IMR-90 (cell line): ENCODE data around the gene PDGFA. TPM values are rescaled to one million over a fixed set of nuclear protein-coding genes. Genes with fewer than 3 reads are reported as not detected.

Source experiments
- ATAC-seq: fragments of 200-7000 bp; cut with Tn5 transposase; 2 replicates; pipeline ENCODE4 v1.9.1; 2020; ENCODE audit warnings: low read depth, mild to moderate bottlenecking, moderate library complexity
- BruUV-seq: library from RNA; stranded (reverse); fragments of 400-500 nt; replicated peaks from 2 replicates; lab custom pipeline; 2021; lab: Mats Ljungman, UMichigan
- CTCF ChIA-PET: fragments of 300-600 bp; formaldehyde crosslinking; extraction: SDS; loops from one replicate; lab custom pipeline; 2021; ENCODE audit warnings: antibody characterized with exemption; lab: Yijun Ruan, JAX
- POLR2A ChIA-PET: fragments of 300-600 bp; sonication (Branson Sonifier 250); formaldehyde crosslinking; loops from one replicate; lab custom pipeline; 2022; ENCODE audit warnings: antibody characterized with exemption; ENCODE audit not compliant: unreplicated experiment; lab: Charles Lee
- DNase-seq: peaks from one replicate; pipeline ENCODE4 v3.0.0; 2013
- H2AFZ ChIP-seq: replicated peaks from 2 replicates; pipeline ENCODE3; 2013; ENCODE audit warnings: low read length, mild to moderate bottlenecking; ENCODE audit not compliant: poor library complexity
- H2AK5ac ChIP-seq: 2 replicates; pipeline ENCODE4 v1.6.1; 2013; ENCODE audit warnings: low read depth, low read length, inconsistent platforms
- H2AK9ac ChIP-seq: replicated peaks from 2 replicates; pipeline ENCODE3; 2013; ENCODE audit warnings: mild to moderate bottlenecking, low read depth, low read length, moderate library complexity; ENCODE audit not compliant: poor library complexity
- H2BK120ac ChIP-seq: 2 replicates; pipeline ENCODE4 v1.6.1; 2013; ENCODE audit warnings: low read depth, low read length, inconsistent platforms
- H2BK15ac ChIP-seq: 3 replicates; pipeline ENCODE4 v1.6.1; 2013; ENCODE audit warnings: low read depth, low read length, inconsistent platforms
- H2BK20ac ChIP-seq: 2 replicates; pipeline ENCODE4 v1.6.1; 2013; ENCODE audit warnings: low read depth, mild to moderate bottlenecking, inconsistent platforms, low read length, moderate library complexity
- H2BK5ac ChIP-seq: 2 replicates; pipeline ENCODE4 v1.6.1; 2013; ENCODE audit warnings: mild to moderate bottlenecking, low read depth, low read length, inconsistent platforms; ENCODE audit not compliant: poor library complexity, severe bottlenecking
- H3K14ac ChIP-seq: replicated peaks from 2 replicates; pipeline ENCODE4 v1.6.1; 2013; ENCODE audit warnings: low read depth, low read length, inconsistent platforms
- H3K18ac ChIP-seq: 2 replicates; pipeline ENCODE4 v1.6.1; 2013; ENCODE audit warnings: low read depth, low read length, control low read depth
- H3K23ac ChIP-seq: 2 replicates; pipeline ENCODE4 v1.6.1; 2013; ENCODE audit warnings: low read depth, low read length, inconsistent platforms
- H3K27ac ChIP-seq: 2 replicates; pipeline ENCODE4 v1.5.1; 2013; ENCODE audit warnings: mild to moderate bottlenecking, control low read depth, low read length; ENCODE audit not compliant: insufficient read depth
- H3K27me3 ChIP-seq: 2 replicates; pipeline ENCODE4 v1.6.1; 2013; ENCODE audit warnings: low read length; ENCODE audit not compliant: control insufficient read depth, insufficient read depth
- H3K36me3 ChIP-seq: 2 replicates; pipeline ENCODE4 v1.6.1; 2013; ENCODE audit warnings: low read length, mixed read lengths; ENCODE audit not compliant: control insufficient read depth, insufficient read depth
- H3K4ac ChIP-seq: 2 replicates; pipeline ENCODE4 v1.6.1; 2013; ENCODE audit warnings: low read depth, low read length, inconsistent platforms
- H3K4me1 ChIP-seq: 2 replicates; pipeline ENCODE4 v1.6.1; 2013; ENCODE audit warnings: low read length, mixed read lengths; ENCODE audit not compliant: control insufficient read depth, insufficient read depth
- H3K4me2 ChIP-seq: 2 replicates; pipeline ENCODE4 v1.6.1; 2013; ENCODE audit warnings: low read depth, mild to moderate bottlenecking, control low read depth, low read length, moderate library complexity
- H3K4me3 ChIP-seq: 2 replicates; pipeline ENCODE4 v1.5.1; 2013; ENCODE audit warnings: low read depth, mild to moderate bottlenecking, control low read depth, low read length, moderate library complexity; ENCODE audit not compliant: insufficient read depth
- H3K56ac ChIP-seq: 2 replicates; pipeline ENCODE4 v1.6.1; 2013; ENCODE audit warnings: low read length, inconsistent platforms; ENCODE audit not compliant: insufficient read depth; ENCODE audit errors: extremely low read depth
- H3K79me1 ChIP-seq, 2 experiments: 2 replicates each; pipeline ENCODE4 v1.6.1; 2013; ENCODE audit warnings: low read length in 2 of 2, inconsistent platforms in 1 of 2, low read depth in 1 of 2
- H3K9ac ChIP-seq: 2 replicates; pipeline ENCODE4 v1.6.1; 2013; ENCODE audit warnings: low read depth, low read length, control low read depth
- H3K9me1 ChIP-seq: 2 replicates; pipeline ENCODE4 v1.6.1; 2013; ENCODE audit warnings: low read length, inconsistent platforms; ENCODE audit not compliant: insufficient read depth
- H3K9me3 ChIP-seq: 2 replicates; pipeline ENCODE4 v1.6.1; 2013; ENCODE audit warnings: low read length; ENCODE audit not compliant: control insufficient read depth, insufficient read depth
- H4K20me1 ChIP-seq: 2 replicates; pipeline ENCODE4 v1.6.1; 2013; ENCODE audit warnings: low read length, inconsistent platforms; ENCODE audit not compliant: insufficient read depth
- H4K5ac ChIP-seq: 2 replicates; pipeline ENCODE4 v1.6.1; 2013; ENCODE audit warnings: mild to moderate bottlenecking, low read depth, low read length, control low read depth
- H4K8ac ChIP-seq, 2 experiments: 2 replicates each; pipeline ENCODE4 v1.6.1; 2013; ENCODE audit warnings: low read depth in 2 of 2, low read length in 2 of 2, control low read depth in 1 of 2, inconsistent platforms in 1 of 2
- H4K91ac ChIP-seq: 2 replicates; pipeline ENCODE4 v1.6.1; 2013; ENCODE audit warnings: low read depth, low read length, inconsistent platforms; ENCODE audit not compliant: insufficient read depth
- BHLHE40 ChIP-seq: fragments of 150-350 bp; IDR thresholded peaks from 2 replicates; pipeline ENCODE4 v1.6.1; 2016; ENCODE audit warnings: mild to moderate bottlenecking, low read depth, low read length
- WGBS, 2 experiments: methylation state at CpG; one replicate each; pipeline versions ENCODE4 v1.1.5 to v1.1.7; 2013; ENCODE audit warnings: missing lambda C conversion rate in 2 of 2; ENCODE audit not compliant: insufficient read length in 1 of 2; ENCODE audit errors: extremely low coverage in 2 of 2; 5-methylcytosine and 5-hydroxymethylcytosine counted together
- dilution Hi-C: fragments of 300-500 bp; cut with HindIII; formaldehyde crosslinking; loops from one replicate; pipeline ENCODE4 v1.14.3; 2018; ENCODE audit warnings: low sequenced_read_pairs; ENCODE audit not compliant: unreplicated experiment
- in situ Hi-C: fragments of 300-500 bp; cut with MboI; formaldehyde crosslinking; loops from 3 replicates; pipeline ENCODE4 v1.14.3; 2019; ENCODE audit warnings: low sequenced_read_pairs, inconsistent platforms, mixed read lengths
- intact Hi-C: fragments of 100-400 bp; cut with micrococcal nuclease; formaldehyde crosslinking; loops from 2 replicates; pipeline ENCODE4 v1.10.0; 2022
- polyA plus RNA-seq, 3 experiments: library from polyadenylated mRNA; depleted of rRNA; stranded (reverse); fragments of >200 nt; gene quantifications; 2 replicates each; pipeline ENCODE4 v1.2.3, GENCODE V29; 2012; ENCODE audit warnings: low replicate concordance in 1 of 3
- total RNA-seq: library from RNA; depleted of rRNA; stranded (reverse); fragments of >200 nt; gene quantifications from 2 replicates; pipeline ENCODE4 v1.2.3, GENCODE V29; 2012

PDGFA gene
- total and polyA plus RNA-seq, 2 of the 4 experiments (the other 2 are of a cell fraction): 3.3 to 3.8 TPM

GRCh38 chr7:481219-481930, 38.3 kb downstream of the PDGFA start:
- Histone ChIP-seq H3K4me1 (peaks cover 5% of the 10 kb centered on the region; the same call in 1 of the 2 replicates), H2BK15ac (no peak overlapping the region), H4K5ac (no peak overlapping the region), H2BK5ac (no peak overlapping the region), H4K20me1 (no peaks in the 10 kb centered on the region), H3K56ac (no peak overlapping the region), H2BK20ac (no peak overlapping the region), H3K9me1 (peaks cover 1% of the 10 kb centered on the region), H2AK5ac (no peak overlapping the region), H3K27ac (no peak overlapping the region), H4K8ac (no peak overlapping the region), H3K36me3 (no peaks in the 10 kb centered on the region), H3K79me1 (no peaks in the 10 kb centered on the region), H3K18ac (no peak overlapping the region), H3K4me3 (no peak overlapping the region), H4K91ac (no peak overlapping the region), H3K4ac (no peak overlapping the region), H3K14ac (no peak overlapping the region), H3K9me3 (peaks cover 1% of the 10 kb centered on the region; the same call in 1 of the 2 replicates), H3K27me3 (peaks cover 44% of the 10 kb centered on the region), H3K23ac (no peak overlapping the region), H3K9ac (no peak overlapping the region), H2AFZ (no peak overlapping the region), H2BK120ac (no peak overlapping the region), H3K4me2 (no peak overlapping the region), H2AK9ac (no peak overlapping the region)
- dilution Hi-C loops (no loop called here), intact Hi-C loops (no loop called here), in situ Hi-C loops (no loop called here)
- POLR2A ChIA-PET: no interaction called here
- WGBS, 2 experiments: 60% methylated on average over 9 of the region's 15 CpGs; no CpG with 5 or more reads in 1 of the 2 experiments
- DNase-seq (no peak), ATAC-seq (no peak)
- CTCF ChIA-PET: no interaction called here
- BruUV-seq: no TSS peak
- no peak for TF ChIP-seq BHLHE40
